Superior temporal gyrus (tissue), 1 donor: ENCODE data around the gene NR5A1.

Source experiments
- DNase-seq: peaks from one replicate; pipeline ENCODE4 v3.0.0-alpha.2; 2016; ENCODE audit errors: extremely low spot score

NR5A1 gene

GRCh38 chr9:124506931-124507879 lies at the start of gene NR5A1:
NR5A1 (minus strand) TSS chr9:124507399; CDS start chr9:124503395, 4,004 bp downstream.
- no peak for DNase-seq

- DNase-seq = no peak
Observed at GRCh38 chr9:124555043-124555442, 47.8 kb upstream of the NR5A1 start.

- DNase-seq = no peak
Observed at GRCh38 chr9:124553738-124554137, 46.5 kb upstream of the NR5A1 start.

- no peak for DNase-seq
Observed at GRCh38 chr9:124552273-124552605, 45.0 kb upstream of the NR5A1 start.

GRCh38 chr9:124551472-124552272 lies 44.5 kb upstream of the NR5A1 start:
- DNase-seq = peak; percentile 73

- no peak for DNase-seq
Observed at GRCh38 chr9:124550072-124550471, 42.9 kb upstream of the NR5A1 start.

- no peak for DNase-seq
Observed at GRCh38 chr9:124549016-124549415, 41.8 kb upstream of the NR5A1 start.

- no peak for DNase-seq
Observed at GRCh38 chr9:124544535-124544934, 37.3 kb upstream of the NR5A1 start.

- no peak for DNase-seq
Observed at GRCh38 chr9:124541824-124542223, 34.6 kb upstream of the NR5A1 start.

- no peak for DNase-seq
Observed at GRCh38 chr9:124537926-124538325, 30.7 kb upstream of the NR5A1 start.

GRCh38 chr9:124535846-124536245 lies 28.6 kb upstream of the NR5A1 start:
- no peak for DNase-seq

- DNase-seq = no peak
Observed at GRCh38 chr9:124532897-124533296, 25.7 kb upstream of the NR5A1 start.

GRCh38 chr9:124531115-124531514 lies 23.9 kb upstream of the NR5A1 start:
- DNase-seq = no peak

- DNase-seq = no peak
Observed at GRCh38 chr9:124530246-124530645, 23.0 kb upstream of the NR5A1 start.

GRCh38 chr9:124527781-124528180 lies 20.6 kb upstream of the NR5A1 start:
- no peak for DNase-seq

GRCh38 chr9:124526174-124526573 lies 19.0 kb upstream of the NR5A1 start:
- no peak for DNase-seq

- no peak for DNase-seq
Observed at GRCh38 chr9:124522121-124523098, 15.2 kb upstream of the NR5A1 start.

- no peak for DNase-seq
Observed at GRCh38 chr9:124521142-124521541, 13.9 kb upstream of the NR5A1 start.

GRCh38 chr9:124520206-124520596 lies 13.0 kb upstream of the NR5A1 start:
- peak; percentile 78 for DNase-seq

GRCh38 chr9:124518116-124518515 lies 10.9 kb upstream of the NR5A1 start:
- no peak for DNase-seq

GRCh38 chr9:124517600-124517999 lies 10.4 kb upstream of the NR5A1 start:
- DNase-seq = no peak

GRCh38 chr9:124514874-124515273 lies 7.7 kb upstream of the NR5A1 start:
- DNase-seq = no peak
